ENCODE data around the gene LNPEP.

The LNPEP gene

DNA sequence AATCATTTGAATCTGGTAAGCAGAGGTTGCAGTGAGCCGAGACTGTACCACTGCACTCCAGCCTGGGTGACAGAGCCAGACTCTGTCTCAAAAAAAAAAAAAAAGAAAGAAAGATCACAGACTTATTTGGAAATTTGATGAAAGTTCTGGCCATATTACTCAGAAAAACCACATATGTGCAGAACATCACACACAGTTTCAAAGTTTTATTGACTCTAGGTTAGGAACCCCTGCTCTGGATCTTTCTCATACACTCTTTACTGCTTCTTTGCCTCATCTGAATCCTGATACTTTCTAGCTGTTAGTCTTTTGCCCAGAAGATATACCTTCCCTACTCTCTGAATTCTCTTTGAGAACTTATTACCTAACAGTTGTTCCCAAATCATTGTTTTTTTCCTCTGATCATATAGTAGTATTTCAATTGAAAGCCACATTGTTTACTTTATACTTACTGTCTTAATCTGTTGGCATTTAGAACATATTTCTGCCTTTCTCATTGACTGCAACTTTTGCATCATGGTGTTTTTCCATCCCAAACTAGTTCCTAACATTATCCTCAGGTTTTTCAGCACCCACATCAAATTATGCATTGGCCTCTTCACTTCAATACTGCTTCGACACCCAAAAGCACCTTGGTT lies 68.7 kb downstream of the LNPEP start:
- FAIRE-seq: no peak

- no peak for FAIRE-seq
Measured at GRCh38 chr5:97006454-97007060, 70.7 kb downstream of the LNPEP start.

DNA sequence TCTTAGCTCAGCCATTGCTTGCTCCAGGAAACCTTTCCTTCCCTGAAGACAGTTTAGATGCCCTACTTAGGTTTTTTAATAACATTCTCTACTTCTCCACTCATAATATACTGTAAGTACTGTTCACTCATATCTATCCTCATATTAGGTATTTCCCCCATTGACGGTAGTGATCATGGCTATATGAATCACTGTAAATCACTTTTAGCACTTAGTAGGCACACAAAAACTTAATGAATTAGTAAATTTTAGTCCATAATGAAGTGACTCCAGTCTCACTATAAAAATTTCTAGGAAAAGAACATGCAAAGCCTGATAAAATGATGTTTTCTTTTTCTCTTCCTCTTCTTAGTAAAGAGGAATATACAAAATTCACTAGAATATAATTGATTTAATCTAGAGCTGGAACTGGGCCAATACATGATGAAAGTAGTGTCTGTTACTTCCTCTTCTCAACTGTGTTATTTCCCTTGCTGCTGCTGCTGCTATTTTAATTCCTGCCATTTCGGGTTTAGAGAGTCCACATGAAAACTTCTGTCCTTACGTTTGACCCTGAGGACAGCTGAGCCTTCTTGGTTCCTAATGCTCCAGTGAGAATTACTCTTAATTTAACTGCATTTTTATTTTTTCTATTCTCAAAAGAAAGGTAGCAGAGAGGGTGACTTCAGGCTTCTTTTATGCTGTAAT lies 73.5 kb downstream of the LNPEP start:
- no peak for FAIRE-seq

DNA sequence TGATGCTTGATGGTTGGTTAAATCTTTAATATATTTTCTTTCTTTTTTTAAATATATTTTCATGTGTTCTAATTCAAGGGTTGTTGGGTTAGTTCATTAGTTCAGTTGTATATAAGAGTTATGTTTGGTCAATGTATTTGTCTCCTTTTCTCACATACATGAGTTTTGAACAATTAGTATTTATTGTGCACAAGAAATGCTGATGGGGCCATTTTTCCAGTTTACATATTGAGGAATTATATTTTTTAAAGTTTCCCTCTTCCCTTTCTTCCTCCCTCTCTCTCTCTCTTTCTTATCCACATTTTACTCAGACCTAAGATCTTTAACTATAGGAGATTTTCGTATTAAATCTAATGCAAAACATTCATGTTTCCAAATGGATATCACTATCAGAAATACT lies 74.0 kb downstream of the LNPEP start:
- FAIRE-seq: no peak

DNA sequence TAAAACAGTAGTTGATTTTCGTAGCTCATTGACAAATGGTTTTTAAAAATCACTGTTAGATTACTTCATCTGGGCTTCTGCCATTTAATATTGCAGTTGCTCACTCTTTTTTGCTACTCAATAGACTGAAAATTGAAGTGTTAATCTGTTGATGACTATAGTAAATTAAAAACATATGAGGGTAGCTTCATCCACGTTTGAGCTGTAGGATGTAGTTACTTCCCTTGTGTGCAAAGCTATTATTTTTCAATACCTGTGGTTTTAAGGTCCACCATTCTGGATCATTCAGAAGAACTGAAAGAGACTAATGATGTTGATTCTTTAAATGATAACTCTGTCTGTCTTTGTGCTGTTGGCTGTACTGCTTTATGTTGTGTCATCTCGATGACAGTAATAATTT lies 74.7 kb downstream of the LNPEP start:
- FAIRE-seq: no peak

DNA sequence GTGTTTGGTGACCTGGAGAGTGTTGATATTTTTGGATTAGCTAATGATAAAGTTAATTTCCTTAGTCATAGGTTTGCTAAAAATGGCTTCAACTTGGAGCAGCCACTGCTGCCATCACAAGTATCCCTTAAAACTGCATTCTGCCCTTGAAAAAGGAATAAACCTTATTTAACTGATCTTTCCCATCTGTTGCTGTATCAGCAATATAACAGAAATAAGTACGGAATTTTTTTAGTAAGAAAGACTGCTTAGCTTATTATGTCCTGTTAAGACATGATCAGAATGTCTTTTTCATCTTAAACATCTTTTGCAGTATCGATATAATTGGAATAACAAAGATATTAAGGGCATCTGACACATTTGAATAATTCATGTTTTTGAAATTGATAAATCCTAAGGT lies 75.7 kb downstream of the LNPEP start:
- no peak for FAIRE-seq

- no peak for FAIRE-seq
Measured at GRCh38 chr5:97019435-97020117, 83.7 kb downstream of the LNPEP start.

- no peak for FAIRE-seq
Measured at GRCh38 chr5:97021416-97021815, 85.5 kb downstream of the LNPEP start.

- FAIRE-seq: no peak
Measured at GRCh38 chr5:97022898-97023297, 87.0 kb downstream of the LNPEP start.

GRCh38 chr5:97026721-97027120 lies 90.8 kb downstream of the LNPEP start:
- no peak for FAIRE-seq

DNA sequence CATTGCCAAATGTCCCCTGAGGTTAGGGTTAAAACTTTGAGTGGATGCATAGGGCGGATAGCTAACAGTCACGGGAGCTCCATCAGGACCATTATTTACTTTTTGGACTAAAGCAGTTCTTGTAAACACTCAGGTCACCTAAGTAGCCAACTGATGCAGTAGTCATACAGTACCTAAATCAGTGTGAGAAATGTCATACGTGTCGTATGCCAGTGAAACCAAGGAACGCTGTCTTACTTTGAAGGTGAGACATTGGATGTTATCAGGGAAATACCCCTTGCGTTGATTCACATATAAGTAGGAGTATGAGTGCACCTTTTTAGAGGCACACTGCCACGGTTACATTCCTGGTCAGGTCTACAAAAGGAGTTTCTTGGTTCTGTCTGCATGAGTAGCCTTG lies 101.9 kb downstream of the LNPEP start:
- no peak for FAIRE-seq

DNA sequence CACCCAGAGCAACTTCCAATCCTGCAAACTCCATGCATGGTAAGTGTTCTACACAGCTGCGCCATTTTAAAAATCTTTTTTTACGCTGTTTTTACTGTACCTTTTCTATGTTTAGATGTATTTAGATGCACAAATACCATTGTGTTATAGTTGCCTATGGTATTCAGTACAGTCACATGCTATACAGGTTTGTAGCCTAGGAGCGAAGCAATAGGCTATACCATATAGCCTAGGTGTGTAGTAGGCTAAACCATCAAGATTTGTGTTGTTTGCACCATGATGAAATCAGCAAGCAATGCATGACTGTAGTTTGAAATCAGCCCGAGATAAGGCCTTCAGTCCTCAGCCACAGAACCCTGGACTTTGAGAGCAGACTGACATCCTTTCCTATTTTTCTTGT lies 105.4 kb downstream of the LNPEP start:
- no peak for FAIRE-seq

DNA sequence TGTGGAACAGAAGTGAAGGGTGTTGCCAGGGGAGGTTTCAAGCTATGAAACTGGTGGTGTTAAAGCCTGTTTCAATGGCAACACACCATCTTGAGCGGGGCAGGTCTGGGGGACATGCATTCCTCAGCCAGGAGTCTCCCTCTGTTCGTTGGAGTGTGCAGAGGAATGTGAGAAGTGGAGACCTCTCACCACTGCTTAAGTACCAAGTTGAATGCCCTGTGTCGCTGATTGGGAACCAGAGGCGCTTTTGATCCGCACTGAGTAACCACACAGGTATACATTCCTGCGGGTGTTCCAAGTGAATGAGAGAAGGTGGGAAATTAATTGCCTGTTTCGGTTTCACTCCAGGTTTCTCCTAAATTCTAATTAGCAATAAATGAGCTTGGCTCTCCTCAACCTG lies 107.1 kb downstream of the LNPEP start:
- FAIRE-seq: no peak

DNA sequence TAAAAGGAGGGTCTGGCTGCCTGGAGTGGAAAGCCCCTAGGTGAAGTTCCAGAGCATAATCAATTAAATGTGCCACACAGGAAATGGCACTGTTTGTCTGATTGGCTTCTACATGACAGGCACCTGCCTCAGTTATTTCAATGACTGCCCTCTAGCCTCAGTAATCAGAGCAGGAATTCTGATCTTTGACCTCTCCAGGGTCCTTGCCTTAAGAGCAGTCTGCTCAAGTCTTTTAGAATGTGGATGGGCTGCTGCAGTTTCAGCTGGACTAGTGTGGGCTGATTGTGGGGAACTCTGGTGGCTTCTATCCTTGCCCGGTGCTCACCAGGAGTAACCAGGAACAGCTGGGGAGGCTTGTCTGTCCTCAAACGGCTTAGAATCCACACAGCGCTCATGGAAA lies 107.6 kb downstream of the LNPEP start:
- no peak for FAIRE-seq

DNA sequence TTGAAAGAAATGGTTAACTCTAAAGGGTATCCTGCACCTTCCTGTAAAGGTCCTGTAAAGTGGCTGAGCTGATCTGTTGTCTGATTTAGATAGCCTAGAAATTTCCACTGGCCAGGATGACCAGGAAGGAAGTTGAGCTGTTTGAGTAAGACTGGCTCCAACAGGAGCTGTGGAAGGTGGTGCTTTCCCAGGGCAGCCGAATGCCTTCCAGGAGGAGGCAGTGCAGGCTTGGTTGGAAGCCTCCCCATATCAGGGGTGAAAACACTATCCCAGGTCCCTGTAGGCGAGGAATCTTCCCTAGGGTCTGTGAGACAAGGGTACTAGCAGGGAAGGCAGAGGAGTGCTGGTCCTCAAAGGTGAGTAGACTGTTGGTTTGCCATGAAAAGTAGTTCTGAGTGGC lies 108.2 kb downstream of the LNPEP start:
- no peak for FAIRE-seq

- FAIRE-seq: no peak
Measured at GRCh38 chr5:97046270-97046982, 110.5 kb downstream of the LNPEP start.

DNA sequence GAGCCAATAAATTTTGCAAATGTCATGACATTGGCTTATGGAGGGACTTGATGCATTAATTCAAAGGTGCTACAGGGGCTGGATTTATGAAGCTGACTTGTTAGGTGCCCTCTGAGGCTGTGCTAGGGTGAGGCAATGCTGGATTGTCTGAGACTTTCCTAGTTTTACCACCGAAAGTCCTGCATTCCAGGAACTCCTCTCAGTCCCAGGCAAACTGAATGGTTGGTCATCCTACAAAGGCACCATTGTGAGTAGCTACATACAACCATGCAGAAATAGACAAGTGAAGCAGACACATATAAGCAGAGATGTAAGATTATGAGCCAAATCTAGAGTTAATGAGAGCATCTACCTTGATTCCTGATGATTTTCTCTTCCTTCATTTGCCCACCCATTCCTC lies 111.2 kb downstream of the LNPEP start:
- FAIRE-seq: no peak

GRCh38 chr5:97049175-97049574 lies 113.3 kb downstream of the LNPEP start:
- FAIRE-seq: no peak

GRCh38 chr5:97056263-97056662 lies 120.4 kb downstream of the LNPEP start:
- no peak for FAIRE-seq

GRCh38 chr5:97062046-97062445 lies 126.2 kb downstream of the LNPEP start:
- FAIRE-seq: no peak

DNA sequence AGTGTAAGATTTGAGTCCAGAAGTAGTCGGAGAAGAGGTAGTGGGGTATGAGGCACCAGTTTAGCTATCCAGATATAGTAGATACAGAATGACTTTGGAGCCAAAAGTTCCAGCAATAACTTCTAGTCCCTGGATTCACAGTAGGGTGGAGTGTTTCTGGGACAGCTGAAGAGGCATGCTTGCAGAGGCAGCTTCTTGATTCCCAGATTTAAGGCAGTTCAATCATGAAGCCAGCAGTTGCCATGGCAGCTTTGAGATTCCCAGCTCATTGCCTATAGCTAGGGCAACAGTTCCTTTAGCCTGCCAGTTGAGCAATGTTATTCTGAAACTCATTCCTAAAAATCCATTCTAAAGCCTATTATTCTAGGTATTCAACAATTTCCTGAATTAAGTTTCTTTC lies 127.4 kb downstream of the LNPEP start:
- no peak for FAIRE-seq

GRCh38 chr5:97065475-97065874 lies 129.6 kb downstream of the LNPEP start:
- FAIRE-seq: no peak

DNA sequence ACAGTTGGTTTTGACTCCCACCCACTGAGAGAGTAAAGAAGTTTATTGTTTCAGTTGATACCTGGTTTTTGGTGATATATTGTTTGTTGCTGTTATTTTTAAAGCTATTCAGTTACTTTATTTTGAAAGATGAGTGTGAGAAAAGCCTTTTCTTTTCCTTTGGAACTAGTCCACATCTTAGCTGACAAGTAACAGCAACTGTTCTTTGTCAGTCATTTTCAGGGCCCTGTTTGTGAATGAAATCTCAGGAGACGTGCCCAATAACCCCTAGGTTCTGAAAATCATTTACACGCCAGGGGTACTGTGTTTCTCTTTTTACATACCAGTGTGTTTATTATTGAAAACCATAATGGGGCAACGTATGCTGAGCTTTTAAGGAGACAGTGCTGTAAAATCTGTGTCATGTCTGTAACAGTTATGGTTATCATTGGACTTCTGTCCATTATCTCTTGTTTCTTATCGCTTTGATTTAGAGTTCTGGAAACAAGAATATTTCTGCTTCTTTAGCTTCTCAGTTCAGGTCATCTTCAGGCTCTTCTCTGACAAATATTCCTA lies 131.5 kb downstream of the LNPEP start:
- no peak for FAIRE-seq

Measured in TTC549 (cell line).